Mucosa of descending colon (tissue), 3 donors: ENCODE results near the gene PGLYRP3. TPM values are rescaled to one million over a fixed set of nuclear protein-coding genes. Genes with fewer than 3 reads are reported as not detected.

Source experiments
- ATAC-seq: fragments of 200-7000 bp; cut with Tn5 transposase; one replicate; pipeline ENCODE4 v1.9.1; 2020; ENCODE audit warnings: mild to moderate bottlenecking, moderate library complexity
- DNase-seq, 3 donors: peaks; one replicate each; pipeline ENCODE4 v3.0.0-alpha.2; 2020
- H3K36me3 ChIP-seq: fragments of 200-600 bp; one replicate; pipeline ENCODE4 v1.8.0; 2021; ENCODE audit warnings: low read depth, mild to moderate bottlenecking
- H3K4me1 ChIP-seq: fragments of 200-600 bp; one replicate; pipeline ENCODE4 v1.8.0; 2021; ENCODE audit warnings: low read depth, mild to moderate bottlenecking
- H3K4me3 ChIP-seq: fragments of 200-600 bp; one replicate; pipeline ENCODE4 v1.8.0; 2021; ENCODE audit warnings: mild to moderate bottlenecking
- H3K9me3 ChIP-seq: fragments of 200-600 bp; one replicate; pipeline ENCODE4 v1.8.0; 2021; ENCODE audit warnings: mild to moderate bottlenecking
- intact Hi-C, 2 donors: fragments of 100-400 bp; cut with DNase I in 1 of 2; cut with micrococcal nuclease in 1 of 2; formaldehyde crosslinking; loops; one replicate each; pipeline versions ENCODE4 v1.11.0 to v1.11.1; 2022; cut with DNase I, micrococcal nuclease
- total RNA-seq, 3 donors: library from RNA; stranded (reverse); fragmentation: NEBNext Ultra II Directional in 2 of 3; extraction: Animal tissue kit (Norgen Biotek cat#: 25700) in 2 of 3; gene quantifications; one replicate each; pipeline versions ENCODE4 v1.2.1 to v1.2.4, GENCODE V29; 2021 to 2023
- TF ChIP-seq, protein P1 (sequence below): fragments of 200-600 bp; IDR thresholded peaks from one replicate; pipeline ENCODE4 v1.8.0; 2022; ENCODE audit warnings: antibody characterized with exemption, mild to moderate bottlenecking
- donor health status: DM: no; HTN: no; CAD: no; lungs with moderate emphysema.
- donor health status: DM: no; HTN: no; CAD: no.
- donor health status: DM: no; HTN: yes; CAD: no.

The PGLYRP3 gene
- total RNA-seq, 3 donors from 2014 or later, result not detected

DNA sequence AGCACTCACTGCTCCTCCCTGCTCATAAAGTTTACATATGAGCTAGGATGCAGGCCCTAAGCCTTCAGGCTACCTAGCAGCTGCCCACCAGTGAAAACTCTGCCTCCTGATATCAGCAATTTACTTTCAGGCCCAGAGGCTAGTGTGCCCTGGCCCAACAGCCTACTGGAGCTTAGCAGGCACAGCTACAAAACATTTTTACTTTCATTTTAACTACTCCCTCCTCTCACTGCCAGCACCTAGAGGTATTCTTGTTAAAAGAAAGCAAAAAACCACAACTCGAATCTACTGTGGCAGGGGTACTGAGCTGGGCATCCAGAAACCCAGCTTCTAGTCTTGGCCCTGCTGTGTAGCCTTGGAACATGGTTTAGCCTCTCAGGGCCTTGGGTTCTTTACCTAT is 59.1 kb downstream of the PGLYRP3 start:
- no peaks in the 10 kb centered on the region for H3K9me3 ChIP-seq
- intact Hi-C loops, result no loop called here
- no peaks in the 10 kb centered on the region for H3K36me3 ChIP-seq
- ATAC-seq (no peak), DNase-seq (no peak)
- TF ChIP-seq, protein P1, sequence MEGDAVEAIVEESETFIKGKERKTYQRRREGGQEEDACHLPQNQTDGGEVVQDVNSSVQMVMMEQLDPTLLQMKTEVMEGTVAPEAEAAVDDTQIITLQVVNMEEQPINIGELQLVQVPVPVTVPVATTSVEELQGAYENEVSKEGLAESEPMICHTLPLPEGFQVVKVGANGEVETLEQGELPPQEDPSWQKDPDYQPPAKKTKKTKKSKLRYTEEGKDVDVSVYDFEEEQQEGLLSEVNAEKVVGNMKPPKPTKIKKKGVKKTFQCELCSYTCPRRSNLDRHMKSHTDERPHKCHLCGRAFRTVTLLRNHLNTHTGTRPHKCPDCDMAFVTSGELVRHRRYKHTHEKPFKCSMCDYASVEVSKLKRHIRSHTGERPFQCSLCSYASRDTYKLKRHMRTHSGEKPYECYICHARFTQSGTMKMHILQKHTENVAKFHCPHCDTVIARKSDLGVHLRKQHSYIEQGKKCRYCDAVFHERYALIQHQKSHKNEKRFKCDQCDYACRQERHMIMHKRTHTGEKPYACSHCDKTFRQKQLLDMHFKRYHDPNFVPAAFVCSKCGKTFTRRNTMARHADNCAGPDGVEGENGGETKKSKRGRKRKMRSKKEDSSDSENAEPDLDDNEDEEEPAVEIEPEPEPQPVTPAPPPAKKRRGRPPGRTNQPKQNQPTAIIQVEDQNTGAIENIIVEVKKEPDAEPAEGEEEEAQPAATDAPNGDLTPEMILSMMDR, result no peak
- H3K4me3 ChIP-seq, result no peak overlapping the region
- H3K4me1 ChIP-seq, result no peaks in the 10 kb centered on the region

DNA sequence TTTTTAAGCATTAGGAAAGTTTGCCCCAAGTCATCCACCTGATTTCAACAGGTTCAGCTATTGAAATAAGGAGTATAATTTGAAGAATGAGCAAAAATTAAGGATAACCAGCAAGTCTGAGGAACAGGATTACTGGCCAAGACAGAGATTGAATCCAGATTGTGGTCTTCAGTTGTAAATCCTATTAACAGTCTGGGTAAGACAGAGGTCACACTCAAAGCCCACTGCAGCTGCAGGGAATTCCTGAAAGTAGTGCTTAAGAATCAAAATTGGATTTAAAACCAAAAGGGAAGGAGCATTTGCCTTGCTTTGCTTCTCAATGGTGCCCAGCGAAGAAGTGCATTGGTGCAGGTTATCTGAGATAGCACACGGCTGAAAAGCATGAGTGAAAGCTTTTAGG is 59.7 kb downstream of the PGLYRP3 start:
- intact Hi-C loops, result no loop called here
- H3K9me3 ChIP-seq, result no peaks in the 10 kb centered on the region
- DNase-seq (no peak), ATAC-seq (no peak)
- no peaks in the 10 kb centered on the region for H3K4me1 ChIP-seq
- H3K4me3 ChIP-seq, result no peak overlapping the region
- TF ChIP-seq, protein P1, result no peak
- H3K36me3 ChIP-seq, result no peaks in the 10 kb centered on the region

DNA sequence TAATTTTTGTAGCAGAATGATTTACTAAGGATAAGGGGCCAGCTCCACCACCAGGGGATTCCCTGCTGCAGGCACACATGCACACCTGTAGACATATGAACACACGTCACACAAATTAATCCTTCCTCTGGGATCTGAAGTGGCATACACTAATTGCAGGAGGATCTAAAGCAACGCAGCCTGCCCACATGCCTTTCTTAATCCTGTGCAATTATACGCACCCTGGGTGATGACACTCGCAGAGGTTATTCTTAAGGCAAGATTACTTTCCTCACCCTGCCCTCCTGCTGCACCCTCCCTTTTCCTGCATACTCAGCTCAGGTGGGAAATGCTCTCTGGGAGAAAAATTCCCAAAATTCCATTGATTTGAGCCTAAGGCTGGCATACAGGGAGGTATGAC is 60.8 kb downstream of the PGLYRP3 start:
- TF ChIP-seq, protein P1, result no peak
- ATAC-seq (no peak), DNase-seq (no peak)
- no peaks in the 10 kb centered on the region for H3K4me1 ChIP-seq
- intact Hi-C loops, result no loop called here
- no peaks in the 10 kb centered on the region for H3K36me3 ChIP-seq
- H3K4me3 ChIP-seq, result no peak overlapping the region
- no peaks in the 10 kb centered on the region for H3K9me3 ChIP-seq

DNA sequence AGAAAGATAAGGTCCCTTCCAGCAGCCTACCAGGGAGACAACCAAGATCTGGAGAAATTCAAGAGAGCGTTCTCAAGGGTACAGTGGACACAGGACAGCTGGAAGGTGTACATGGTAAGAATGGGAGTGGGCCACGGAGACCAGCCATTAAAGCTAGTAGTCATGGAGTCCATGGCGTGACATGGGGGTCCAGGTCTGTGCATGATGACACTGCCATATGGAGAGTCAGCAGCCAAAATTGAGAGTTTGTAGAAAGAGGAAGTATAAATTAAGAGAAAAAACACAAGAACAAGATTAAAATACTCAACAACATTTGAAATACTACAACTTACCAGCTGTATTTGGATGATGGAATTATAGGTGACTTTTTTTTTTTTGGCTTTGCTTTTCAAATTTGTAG is 61.2 kb downstream of the PGLYRP3 start:
- TF ChIP-seq, protein P1, result no peak
- DNase-seq, result no peak

DNA sequence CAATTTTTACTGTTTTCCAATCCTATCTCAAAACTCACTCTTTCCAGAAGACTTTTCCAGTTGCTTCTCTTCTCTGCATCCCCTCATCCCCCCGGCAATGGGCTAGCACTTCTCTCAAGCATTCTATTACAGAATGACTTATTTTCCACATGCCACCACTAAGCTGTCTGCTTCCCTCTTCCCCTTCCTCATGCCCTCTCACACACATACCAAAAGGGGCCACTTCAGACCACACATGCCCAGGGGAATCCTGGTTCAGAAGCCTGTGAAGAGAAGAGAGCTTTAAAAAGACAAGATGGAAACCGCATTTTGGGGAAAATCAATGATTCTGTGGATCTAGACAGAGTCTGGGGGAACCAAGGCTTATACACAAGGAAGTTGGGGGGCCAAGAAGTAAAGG is 61.7 kb downstream of the PGLYRP3 start:
- H3K36me3 ChIP-seq, result no peaks in the 10 kb centered on the region
- H3K4me3 ChIP-seq, result no peak overlapping the region
- no peak for ATAC-seq

More for the DNA sequence above, 61.2 kb downstream of the PGLYRP3 start:
- H3K9me3 ChIP-seq, result no peaks in the 10 kb centered on the region
- ATAC-seq, result no peak
- H3K4me1 ChIP-seq, result no peaks in the 10 kb centered on the region
- no peaks in the 10 kb centered on the region for H3K36me3 ChIP-seq
- H3K4me3 ChIP-seq, result no peak overlapping the region
- intact Hi-C loops, result no loop called here

More for the DNA sequence above, 61.7 kb downstream of the PGLYRP3 start:
- intact Hi-C loops, result no loop called here
- no peak for DNase-seq
- TF ChIP-seq, protein P1, result no peak
- no peaks in the 10 kb centered on the region for H3K4me1 ChIP-seq
- no peaks in the 10 kb centered on the region for H3K9me3 ChIP-seq
